Measurements from ENCODE around the gene GLO1. TPM values are rescaled to one million over a fixed set of nuclear protein-coding genes. Genes with fewer than 3 reads are reported as not detected.

The GLO1 gene
- total and polyA plus RNA-seq, 7 donors = 39.5 to 151 (median 83.2) TPM

- H3K27me3 ChIP-seq (ENCODE audit: insufficient read depth in 3 of 3, low read length in 2 of 3) = no peaks in the 10 kb centered on the region
- ATAC-seq = no peak
- WGBS, 3 donors = 74 to 90% (median 77%) methylated on average over 2 of the region's 2 CpGs
- H3K4me3 ChIP-seq = no peak overlapping the region
- no peak overlapping the region for H3K27ac ChIP-seq
- H3K9me3 ChIP-seq = no peaks in the 10 kb centered on the region
- H3K36me3 ChIP-seq (ENCODE audit: insufficient read depth in 1 of 2, low read depth in 1 of 2) = peaks cover 0 to 17% of the 10 kb centered on the region in 2 donors
- DNase-seq = no peak
- intact Hi-C loops (cut with DNase I) = no loop called here
- no peaks in the 10 kb centered on the region for H3K4me1 ChIP-seq
- TF ChIP-seq, protein P1, sequence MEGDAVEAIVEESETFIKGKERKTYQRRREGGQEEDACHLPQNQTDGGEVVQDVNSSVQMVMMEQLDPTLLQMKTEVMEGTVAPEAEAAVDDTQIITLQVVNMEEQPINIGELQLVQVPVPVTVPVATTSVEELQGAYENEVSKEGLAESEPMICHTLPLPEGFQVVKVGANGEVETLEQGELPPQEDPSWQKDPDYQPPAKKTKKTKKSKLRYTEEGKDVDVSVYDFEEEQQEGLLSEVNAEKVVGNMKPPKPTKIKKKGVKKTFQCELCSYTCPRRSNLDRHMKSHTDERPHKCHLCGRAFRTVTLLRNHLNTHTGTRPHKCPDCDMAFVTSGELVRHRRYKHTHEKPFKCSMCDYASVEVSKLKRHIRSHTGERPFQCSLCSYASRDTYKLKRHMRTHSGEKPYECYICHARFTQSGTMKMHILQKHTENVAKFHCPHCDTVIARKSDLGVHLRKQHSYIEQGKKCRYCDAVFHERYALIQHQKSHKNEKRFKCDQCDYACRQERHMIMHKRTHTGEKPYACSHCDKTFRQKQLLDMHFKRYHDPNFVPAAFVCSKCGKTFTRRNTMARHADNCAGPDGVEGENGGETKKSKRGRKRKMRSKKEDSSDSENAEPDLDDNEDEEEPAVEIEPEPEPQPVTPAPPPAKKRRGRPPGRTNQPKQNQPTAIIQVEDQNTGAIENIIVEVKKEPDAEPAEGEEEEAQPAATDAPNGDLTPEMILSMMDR (IDR thresholded peaks at IDR 0.05) = no peak
These were observed 48.7 kb downstream of the GLO1 start for GRCh38 chr6:38654263-38654662.

DNA sequence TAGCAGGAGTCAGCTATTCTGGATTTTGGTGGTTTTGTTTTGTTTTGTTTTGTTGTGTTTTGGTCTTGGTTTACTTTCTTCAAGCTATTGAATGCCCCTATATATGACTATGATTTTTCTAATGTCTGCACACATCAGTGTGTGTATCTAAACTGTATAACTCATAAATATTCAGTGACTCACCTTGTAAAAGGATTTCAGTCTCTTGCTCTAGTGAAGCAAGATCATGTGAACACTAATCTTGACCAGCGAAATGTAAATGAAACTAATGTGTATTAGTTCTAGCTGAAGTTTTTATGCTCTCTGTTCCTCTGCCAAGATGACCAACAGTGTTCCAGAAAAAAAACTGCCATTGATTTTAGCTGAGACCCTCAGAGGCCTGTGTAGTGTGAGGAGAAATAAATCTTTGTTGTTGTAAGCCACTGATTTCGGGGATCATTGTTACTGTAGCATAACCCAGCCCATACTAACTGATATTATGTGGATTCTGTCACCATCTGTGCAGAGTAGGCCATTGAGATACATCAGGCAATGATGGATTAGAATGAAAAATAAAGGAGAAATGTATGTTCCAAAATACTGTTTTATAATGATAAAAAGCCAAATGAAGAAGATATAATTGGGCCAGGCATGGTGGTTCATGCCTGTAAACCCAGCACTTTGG, 51.7 kb downstream of the GLO1 start:
- no peak for DNase-seq
- intact Hi-C loops (cut with DNase I) = no loop called here

DNA sequence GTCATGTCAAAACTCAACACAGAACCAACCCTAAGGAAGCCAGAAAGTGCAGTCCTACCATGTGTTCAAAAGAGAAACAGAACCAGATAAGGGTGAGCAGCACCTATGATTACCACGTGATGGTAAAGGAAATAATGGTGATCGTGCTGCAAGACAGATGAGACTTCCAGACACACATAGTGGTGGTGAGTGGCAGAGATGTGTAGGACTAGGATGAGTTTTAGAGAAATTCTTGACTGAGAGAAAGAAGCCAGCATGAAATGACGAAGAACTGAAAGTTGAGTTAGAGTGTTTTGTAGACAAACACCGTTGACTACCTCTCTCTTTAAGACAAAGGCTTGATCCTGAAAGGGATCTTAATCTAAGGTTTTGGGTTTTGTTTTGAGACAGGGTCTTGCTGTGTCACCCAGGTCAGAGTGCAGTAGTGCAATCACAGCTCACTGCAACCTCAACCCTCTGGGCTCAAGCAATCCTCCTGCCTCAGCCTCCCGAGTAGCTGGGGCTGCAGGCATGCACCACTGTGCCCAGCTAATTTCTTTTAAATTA, 52.7 kb downstream of the GLO1 start:
- intact Hi-C loops (cut with DNase I) = no loop called here
- Histone ChIP-seq H3K27me3 (ENCODE audit: insufficient read depth in 3 of 3, low read length in 2 of 3) (no peaks in the 10 kb centered on the region), H3K4me3 (no peak overlapping the region), H3K27ac (no peak overlapping the region), H3K4me1 (peaks cover 5% of the 10 kb centered on the region), H3K36me3 (ENCODE audit: insufficient read depth in 1 of 2, low read depth in 1 of 2) (no peaks in the 10 kb centered on the region), H3K9me3 (no peaks in the 10 kb centered on the region)
- no peak for DNase-seq
- WGBS, 3 donors = 91 to 94% (median 92%) methylated on average over 5 of the region's 5 CpGs
- ATAC-seq = no peak
- TF ChIP-seq, protein P1 (IDR thresholded peaks at IDR 0.05) = no peak

More for the DNA sequence above, 51.7 kb downstream of the GLO1 start:
- peaks cover 0 to 2% of the 10 kb centered on the region in 2 donors for H3K36me3 ChIP-seq (ENCODE audit: insufficient read depth in 1 of 2, low read depth in 1 of 2)
- no peak overlapping the region for H3K27ac ChIP-seq
- TF ChIP-seq, protein P1 (IDR thresholded peaks at IDR 0.05) = no peak
- H3K9me3 ChIP-seq = no peaks in the 10 kb centered on the region
- no peaks in the 10 kb centered on the region for H3K4me1 ChIP-seq
- no peak overlapping the region for H3K4me3 ChIP-seq
- WGBS, 3 donors = 88 to 92% (median 91%) methylated on average over 2 of the region's 2 CpGs
- H3K27me3 ChIP-seq (ENCODE audit: insufficient read depth in 3 of 3, low read length in 2 of 3) = no peaks in the 10 kb centered on the region
- no peak for ATAC-seq

DNA sequence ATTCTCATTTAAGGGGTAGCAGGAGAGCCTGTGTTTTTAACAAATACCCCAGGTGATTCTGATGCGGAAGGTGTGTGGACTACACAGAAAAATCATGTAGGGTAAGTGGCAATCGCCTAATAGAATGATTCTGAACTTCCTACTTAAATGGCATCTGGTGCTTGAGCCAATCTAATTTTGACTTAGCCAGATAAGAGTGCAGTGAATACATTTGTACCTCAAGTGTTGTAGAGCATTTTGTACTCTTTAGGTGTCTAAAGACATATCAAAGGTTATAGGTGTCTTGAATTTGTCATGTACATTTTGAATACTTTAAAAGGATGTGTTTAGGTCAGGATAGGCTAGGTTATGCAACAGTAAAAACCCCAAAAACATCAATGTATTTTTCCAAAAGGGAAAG, 53.2 kb downstream of the GLO1 start:
- Histone ChIP-seq H3K4me1 (peaks cover 10% of the 10 kb centered on the region), H3K27ac (no peak overlapping the region), H3K27me3 (ENCODE audit: insufficient read depth in 3 of 3, low read length in 2 of 3) (no peaks in the 10 kb centered on the region), H3K4me3 (no peak overlapping the region), H3K9me3 (no peaks in the 10 kb centered on the region), H3K36me3 (ENCODE audit: insufficient read depth in 1 of 2, low read depth in 1 of 2) (no peaks in the 10 kb centered on the region)
- TF ChIP-seq, protein P1 (IDR thresholded peaks at IDR 0.05) = no peak
- WGBS, 3 donors = 97 to 99% (median 99%) methylated on average over 2 of the region's 2 CpGs
- ATAC-seq (no peak), DNase-seq (no peak)
- intact Hi-C loops (cut with DNase I) = no loop called here

- intact Hi-C loops (cut with DNase I) = no loop called here
- no peaks in the 10 kb centered on the region for H3K36me3 ChIP-seq (ENCODE audit: insufficient read depth in 1 of 2, low read depth in 1 of 2)
- no peak for ATAC-seq
- H3K4me1 ChIP-seq = peaks cover 16% of the 10 kb centered on the region
- DNase-seq = no peak
- H3K27me3 ChIP-seq (ENCODE audit: insufficient read depth in 3 of 3, low read length in 2 of 3) = no peaks in the 10 kb centered on the region
- no peak overlapping the region for H3K4me3 ChIP-seq
- H3K9me3 ChIP-seq = no peaks in the 10 kb centered on the region
- H3K27ac ChIP-seq = no peak overlapping the region
- TF ChIP-seq, protein P1 (IDR thresholded peaks at IDR 0.05) = no peak
These were observed 54.3 kb downstream of the GLO1 start for GRCh38 chr6:38648629-38649028.

All from psoas muscle (tissue), 8 donors.